ENCODE measurements around the gene IL17F. TPM values are rescaled to one million over a fixed set of nuclear protein-coding genes. Genes with fewer than 3 reads are reported as not detected.
A peak's percentile ranks its signal among the peaks of the same experiment; 100 is the strongest.

Gene IL17F
- total and polyA plus RNA-seq, 2 donors (not counting 1 experiment from before 2014, with no cell fraction given), result not detected

GRCh38 chr6:52243282-52243893 is 912 bp downstream of the IL17F start:
- Histone ChIP-seq H3K4me1 (ENCODE audit: control insufficient read depth, extremely low read depth, insufficient read depth, low read length) (no peaks in the 10 kb centered on the region), H2AFZ (ENCODE audit: low read length) (no peak overlapping the region), H3K4me2 (ENCODE audit: extremely low read depth, insufficient read depth, low read length) (no peak overlapping the region), H3K79me2 (ENCODE audit: control insufficient read depth, insufficient read depth, low read length) (no peaks in the 10 kb centered on the region), H3K36me3 (ENCODE audit: control insufficient read depth, insufficient read depth, low read length) (no peaks in the 10 kb centered on the region), H3K27me3 (ENCODE audit: control insufficient read depth, insufficient read depth, low read length) (peaks cover 4% of the 10 kb centered on the region), H3K4me3 (replicated peaks in 1 of 4; ENCODE audit: control extremely low read depth in 1 of 4, insufficient read depth in 1 of 4, low read depth in 3 of 4, low read length in 4 of 4) (no peak overlapping the region), H3K9ac (ENCODE audit: insufficient read depth, low read length) (no peak overlapping the region), H3K27ac (ENCODE audit: insufficient read depth, low read length) (no peak overlapping the region), H4K20me1 (ENCODE audit: control insufficient read depth, extremely low read depth, insufficient read depth, low read length) (no peaks in the 10 kb centered on the region), H3K9me3 (ENCODE audit: control insufficient read depth, insufficient read depth, low read depth, low read length) (no peaks in the 10 kb centered on the region)
- no peak for TF ChIP-seq CTCF (conservative IDR thresholded peaks at IDR 0.05 in 1 of 2, IDR thresholded peaks at IDR 0.05 in 1 of 2; ENCODE audit: low read depth in 1 of 2, low read length in 2 of 2)
- TF ChIP-seq EZH2 (IDR thresholded peaks at IDR 0.05; ENCODE audit: low read length, missing control alignments), result no peak
- no peak for DNase-seq (ENCODE audit: low read depth in 2 of 2)

GRCh38 chr6:52241819-52242218 is 2.5 kb downstream of the IL17F start:
- Histone ChIP-seq H3K27me3 (ENCODE audit: control insufficient read depth, insufficient read depth, low read length) (peaks cover 4% of the 10 kb centered on the region), H3K9me3 (ENCODE audit: control insufficient read depth, insufficient read depth, low read depth, low read length) (no peaks in the 10 kb centered on the region), H3K36me3 (ENCODE audit: control insufficient read depth, insufficient read depth, low read length) (no peaks in the 10 kb centered on the region), H3K9ac (ENCODE audit: insufficient read depth, low read length) (no peak overlapping the region), H3K27ac (ENCODE audit: insufficient read depth, low read length) (no peak overlapping the region), H3K4me1 (ENCODE audit: control insufficient read depth, extremely low read depth, insufficient read depth, low read length) (no peaks in the 10 kb centered on the region), H4K20me1 (ENCODE audit: control insufficient read depth, extremely low read depth, insufficient read depth, low read length) (no peaks in the 10 kb centered on the region), H3K4me3 (replicated peaks in 1 of 4; ENCODE audit: control extremely low read depth in 1 of 4, insufficient read depth in 1 of 4, low read depth in 3 of 4, low read length in 4 of 4) (no peak overlapping the region), H3K79me2 (ENCODE audit: control insufficient read depth, insufficient read depth, low read length) (no peaks in the 10 kb centered on the region), H3K4me2 (ENCODE audit: extremely low read depth, insufficient read depth, low read length) (no peak overlapping the region), H2AFZ (ENCODE audit: low read length) (no peak overlapping the region)
- DNase-seq (ENCODE audit: low read depth in 2 of 2), result no peak
- no peak for TF ChIP-seq EZH2 (IDR thresholded peaks at IDR 0.05; ENCODE audit: low read length, missing control alignments)
- no peak for TF ChIP-seq CTCF (conservative IDR thresholded peaks at IDR 0.05 in 1 of 2, IDR thresholded peaks at IDR 0.05 in 1 of 2; ENCODE audit: low read depth in 1 of 2, low read length in 2 of 2)

- Histone ChIP-seq H3K4me2 (ENCODE audit: extremely low read depth, insufficient read depth, low read length) (no peak overlapping the region), H3K4me3 (replicated peaks in 1 of 4; ENCODE audit: control extremely low read depth in 1 of 4, insufficient read depth in 1 of 4, low read depth in 3 of 4, low read length in 4 of 4) (no peak overlapping the region), H3K79me2 (ENCODE audit: control insufficient read depth, insufficient read depth, low read length) (no peaks in the 10 kb centered on the region), H3K27ac (ENCODE audit: insufficient read depth, low read length) (no peak overlapping the region), H3K36me3 (ENCODE audit: control insufficient read depth, insufficient read depth, low read length) (no peaks in the 10 kb centered on the region), H2AFZ (ENCODE audit: low read length) (no peak overlapping the region), H3K4me1 (ENCODE audit: control insufficient read depth, extremely low read depth, insufficient read depth, low read length) (no peaks in the 10 kb centered on the region), H3K27me3 (ENCODE audit: control insufficient read depth, insufficient read depth, low read length) (no peaks in the 10 kb centered on the region), H3K9me3 (ENCODE audit: control insufficient read depth, insufficient read depth, low read depth, low read length) (no peaks in the 10 kb centered on the region), H4K20me1 (ENCODE audit: control insufficient read depth, extremely low read depth, insufficient read depth, low read length) (no peaks in the 10 kb centered on the region), H3K9ac (ENCODE audit: insufficient read depth, low read length) (no peak overlapping the region)
- TF ChIP-seq CTCF (conservative IDR thresholded peaks at IDR 0.05 in 1 of 2, IDR thresholded peaks at IDR 0.05 in 1 of 2; ENCODE audit: low read depth in 1 of 2, low read length in 2 of 2), result peak; percentile 19 to 52
- TF ChIP-seq EZH2 (IDR thresholded peaks at IDR 0.05; ENCODE audit: low read length, missing control alignments), result no peak
- peak; percentile 33 to 57 for DNase-seq (ENCODE audit: low read depth in 2 of 2)
These were observed 10.1 kb downstream of the IL17F start for GRCh38 chr6:52233975-52234823.
